Calu3 (cell line): ENCODE results near the gene CYB5D1. TPM values are rescaled to one million over a fixed set of nuclear protein-coding genes. Genes with fewer than 3 reads are reported as not detected.
A peak's percentile ranks its signal among the peaks of the same experiment; 100 is the strongest.

Experiments
- BruUV-seq: library from RNA; stranded (reverse); fragments of 400-500 nt; replicated peaks from 2 replicates; lab custom pipeline; 2021; lab: Mats Ljungman, UMichigan
- CTCF ChIA-PET: fragments of 300-600 bp; sonication (Branson Sonifier 250); formaldehyde crosslinking; loops from one replicate; lab custom pipeline; 2022; ENCODE audit warnings: antibody characterized with exemption; lab: Charles Lee
- DNase-seq: peaks from one replicate; pipeline ENCODE4 v3.0.0; 2022
- H3K27ac Mint-ChIP-seq: one replicate; pipeline ENCODE4 v1.8.0; 2022; ENCODE audit warnings: mixed read lengths; ENCODE audit not compliant: unreplicated experiment
- H3K27me3 Mint-ChIP-seq: one replicate; pipeline ENCODE4 v1.8.0; 2022; ENCODE audit warnings: mixed read lengths; ENCODE audit not compliant: unreplicated experiment
- H3K36me3 Mint-ChIP-seq: one replicate; pipeline ENCODE4 v1.8.0; 2022; ENCODE audit warnings: mild to moderate bottlenecking, moderate library complexity, mixed read lengths; ENCODE audit not compliant: insufficient read depth, unreplicated experiment
- H3K4me1 Mint-ChIP-seq: one replicate; pipeline ENCODE4 v1.8.0; 2022; ENCODE audit warnings: mild to moderate bottlenecking, low read depth, mixed read lengths; ENCODE audit not compliant: unreplicated experiment
- H3K4me3 Mint-ChIP-seq: one replicate; pipeline ENCODE4 v1.8.0; 2022; ENCODE audit warnings: mild to moderate bottlenecking, low read depth, moderate library complexity, mixed read lengths; ENCODE audit not compliant: unreplicated experiment
- H3K9me3 Mint-ChIP-seq: one replicate; pipeline ENCODE4 v1.8.0; 2022; ENCODE audit warnings: low read depth, mixed read lengths; ENCODE audit not compliant: unreplicated experiment
- CTCF ChIP-seq: fragments of 200-600 bp; IDR thresholded peaks from one replicate; pipeline ENCODE4 v1.8.0; 2022; ENCODE audit warnings: antibody characterized with exemption; ENCODE audit not compliant: unreplicated experiment
- intact Hi-C: fragments of 100-400 bp; cut with micrococcal nuclease; formaldehyde crosslinking; loops from one replicate; pipeline ENCODE4 v1.10.0; 2022; ENCODE audit not compliant: unreplicated experiment
- total RNA-seq: library from RNA; stranded (reverse); gene quantifications from 2 replicates; pipeline ENCODE4 v1.2.3, GENCODE V29; 2022

The CYB5D1 gene
- total RNA-seq, 1 experiment from 2014 or later: 8.0 TPM

GRCh38 chr17:7834542-7834956 is 23.3 kb upstream of the CYB5D1 start:
- TF ChIP-seq CTCF: no peak
- Mint-ChIP-seq H3K27me3 (peaks cover 41% of the 10 kb centered on the region), H3K27ac (peak overlapping the region; percentile 95), H3K36me3 (peaks cover 60% of the 10 kb centered on the region), H3K4me3 (peak overlapping the region; percentile 82), H3K9me3 (no peaks in the 10 kb centered on the region), H3K4me1 (peaks cover 37% of the 10 kb centered on the region)
- no TSS peak for BruUV-seq
- CTCF ChIA-PET: interaction anchor here (0.6 to 1.4 kb wide), 6 partner anchors 9 to 76 kb away, joined by 3 to 7 read pairs (median 4); partner anchors contain the start of gene NAA38
- no peak for DNase-seq
- intact Hi-C loops: no loop called here

- Mint-ChIP-seq H3K27me3 (peaks cover 35% of the 10 kb centered on the region), H3K27ac (peak overlapping the region; percentile 95), H3K4me3 (peak overlapping the region; percentile 82), H3K4me1 (peaks cover 42% of the 10 kb centered on the region), H3K36me3 (peaks cover 65% of the 10 kb centered on the region), H3K9me3 (no peaks in the 10 kb centered on the region)
- CTCF ChIA-PET: interaction anchor here (0.6 to 1.4 kb wide), 5 partner anchors 9 to 53 kb away, joined by 3 to 7 read pairs (median 4); partner anchors contain the start of gene NAA38
- peak; percentile 54 for TF ChIP-seq CTCF
- intact Hi-C loops: no loop called here
- no TSS peak for BruUV-seq
- peak; percentile 90 for DNase-seq
Measured at GRCh38 chr17:7834957-7835813, 22.6 kb upstream of the CYB5D1 start.

GRCh38 chr17:7835814-7836595 is 21.8 kb upstream of the CYB5D1 start:
- peak overlapping the region; percentile 95 for H3K27ac Mint-ChIP-seq
- peaks cover 73% of the 10 kb centered on the region for H3K36me3 Mint-ChIP-seq
- peaks cover 50% of the 10 kb centered on the region for H3K4me1 Mint-ChIP-seq
- H3K4me3 Mint-ChIP-seq: peak overlapping the region; percentile 82
- BruUV-seq: TSS peak; percentile 25
- no peaks in the 10 kb centered on the region for H3K9me3 Mint-ChIP-seq
- H3K27me3 Mint-ChIP-seq: peaks cover 27% of the 10 kb centered on the region
- CTCF ChIA-PET: interaction anchor here (1.4 kb wide), 1 partner anchor 8 kb away, joined by 7 read pairs; no protein-coding TSS in a partner anchor
- no peak for TF ChIP-seq CTCF
- intact Hi-C loops: no loop called here
- peak; percentile 46 for DNase-seq

- Mint-ChIP-seq H3K4me3 (peak overlapping the region; percentile 82), H3K27ac (peak overlapping the region; percentile 72), H3K4me1 (peaks cover 57% of the 10 kb centered on the region), H3K27me3 (peaks cover 19% of the 10 kb centered on the region), H3K36me3 (peaks cover 81% of the 10 kb centered on the region), H3K9me3 (no peaks in the 10 kb centered on the region)
- CTCF ChIA-PET: interaction anchor here (0.5 kb wide), 1 partner anchor 48 kb away, joined by 5 read pairs; no protein-coding TSS in a partner anchor
- intact Hi-C loops: no loop called here
- no TSS peak for BruUV-seq
- TF ChIP-seq CTCF: no peak
- DNase-seq: peak; percentile 86
Measured at GRCh38 chr17:7836596-7837407, 21.0 kb upstream of the CYB5D1 start.
